ENCODE results near the gene LCN6. TPM values are rescaled to one million over a fixed set of nuclear protein-coding genes. Genes with fewer than 3 reads are reported as not detected.
"Not testable (repeated sequence)": the region's sequence is repeated elsewhere in the genome, so short reads cannot be mapped to it uniquely, and the experiment has no call there.

Gene LCN6
- total and polyA plus RNA-seq, 4 donors = not detected

DNA sequence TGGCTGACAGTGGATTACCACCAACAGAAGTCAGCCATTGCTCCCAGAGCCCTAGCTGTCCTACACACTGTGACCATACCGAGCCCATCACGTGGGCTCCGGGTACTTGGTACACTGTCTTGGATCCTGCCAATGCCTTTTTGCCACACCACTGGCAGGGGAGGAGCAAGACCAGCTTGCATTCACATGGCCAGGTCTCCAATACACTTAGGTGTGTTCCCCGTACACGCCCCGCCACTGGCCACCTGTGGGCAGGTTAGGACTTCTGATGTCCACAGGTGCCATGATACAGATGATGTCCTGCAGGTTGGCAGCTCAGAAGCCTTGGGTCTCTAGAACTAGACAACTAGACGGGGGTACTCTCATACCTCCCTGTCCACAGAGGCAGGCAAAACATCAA is 41.3 kb downstream of the LCN6 start:
- no peaks in the 10 kb centered on the region for H3K36me3 ChIP-seq (ENCODE audit: control insufficient read depth, insufficient read depth, low read length)
- no peaks in the 10 kb centered on the region for H3K9me3 ChIP-seq (ENCODE audit: control insufficient read depth, insufficient read depth, low read length)
- no peaks in the 10 kb centered on the region for H3K27me3 ChIP-seq (ENCODE audit: control insufficient read depth, insufficient read depth, low read length)
- no peak for DNase-seq (ENCODE audit: low read depth in 4 of 6, low spot score in 6 of 6)
- 99% methylated on average over 5 of the region's 7 CpGs for WGBS (ENCODE audit: insufficient coverage)
- no peak overlapping the region for H3K4me3 ChIP-seq (ENCODE audit: low read depth, low read length)
- H3K27ac ChIP-seq (ENCODE audit: low read depth, low read length) = no peak overlapping the region
- peaks cover 7% of the 10 kb centered on the region for H3K4me1 ChIP-seq (ENCODE audit: control insufficient read depth, insufficient read depth, low read length)

GRCh38 chr9:136705564-136705963 is 42.8 kb downstream of the LCN6 start:
- Histone ChIP-seq H3K9me3 (ENCODE audit: control insufficient read depth, insufficient read depth, low read length) (no peaks in the 10 kb centered on the region), H3K27me3 (ENCODE audit: control insufficient read depth, insufficient read depth, low read length) (peaks cover 3% of the 10 kb centered on the region), H3K36me3 (ENCODE audit: control insufficient read depth, insufficient read depth, low read length) (no peaks in the 10 kb centered on the region), H3K4me3 (ENCODE audit: low read depth, low read length) (no peak overlapping the region), H3K4me1 (ENCODE audit: control insufficient read depth, insufficient read depth, low read length) (no peaks in the 10 kb centered on the region), H3K27ac (ENCODE audit: low read depth, low read length) (no peak overlapping the region)
- no peak for DNase-seq (ENCODE audit: low read depth in 4 of 6, low spot score in 6 of 6)
- WGBS (ENCODE audit: insufficient coverage) = 87% methylated on average over 3 of the region's 7 CpGs

GRCh38 chr9:136704741-136705140 is 43.6 kb downstream of the LCN6 start:
- H3K9me3 ChIP-seq (ENCODE audit: control insufficient read depth, insufficient read depth, low read length); H3K4me1 ChIP-seq (ENCODE audit: control insufficient read depth, insufficient read depth, low read length); H3K27me3 ChIP-seq (ENCODE audit: control insufficient read depth, insufficient read depth, low read length); DNase-seq (ENCODE audit: low read depth in 4 of 6, low spot score in 6 of 6); H3K4me3 ChIP-seq (ENCODE audit: low read depth, low read length); H3K27ac ChIP-seq (ENCODE audit: low read depth, low read length); H3K36me3 ChIP-seq (ENCODE audit: control insufficient read depth, insufficient read depth, low read length): not testable (repeated sequence)
- WGBS (ENCODE audit: insufficient coverage) = 94% methylated on average over 2 of the region's 8 CpGs

DNA sequence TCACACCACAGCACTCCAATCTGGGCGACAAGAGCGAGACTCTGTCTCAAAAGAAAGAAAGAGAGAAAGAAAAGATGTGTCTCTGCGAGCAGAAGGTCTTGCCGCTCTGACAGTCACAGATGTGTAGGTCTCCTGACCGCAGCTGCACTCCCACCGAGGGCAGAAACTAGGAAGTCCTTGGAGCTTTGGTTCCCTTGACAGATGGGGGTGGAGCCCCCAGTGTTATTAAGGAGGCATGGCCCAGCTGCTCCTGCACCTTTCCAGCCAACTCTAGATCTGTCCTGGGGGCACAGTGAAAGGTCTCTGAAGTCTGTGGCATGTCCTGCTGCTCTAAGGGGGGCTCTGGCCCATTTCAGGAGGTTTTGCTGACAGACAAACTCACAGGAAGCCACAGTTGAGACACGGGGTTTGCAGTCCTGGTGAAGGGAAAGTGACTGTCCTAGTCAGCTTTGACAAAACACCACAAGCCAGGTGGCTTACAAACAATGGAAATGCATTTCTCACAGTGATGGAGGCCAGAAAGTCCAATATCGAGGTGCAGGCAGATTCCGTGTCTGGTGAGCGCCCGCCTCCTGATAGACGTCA is 45.0 kb downstream of the LCN6 start:
- Histone ChIP-seq H3K27me3 (ENCODE audit: control insufficient read depth, insufficient read depth, low read length) (peaks cover 3% of the 10 kb centered on the region), H3K4me1 (ENCODE audit: control insufficient read depth, insufficient read depth, low read length) (no peaks in the 10 kb centered on the region), H3K36me3 (ENCODE audit: control insufficient read depth, insufficient read depth, low read length) (no peaks in the 10 kb centered on the region), H3K9me3 (ENCODE audit: control insufficient read depth, insufficient read depth, low read length) (no peaks in the 10 kb centered on the region), H3K4me3 (ENCODE audit: low read depth, low read length) (no peak overlapping the region), H3K27ac (ENCODE audit: low read depth, low read length) (no peak overlapping the region)
- no peak for DNase-seq (ENCODE audit: low read depth in 4 of 6, low spot score in 6 of 6)
- WGBS (ENCODE audit: insufficient coverage) = 69% methylated on average over 12 of the region's 12 CpGs

- 25% methylated on average over 2 of the region's 10 CpGs for WGBS (ENCODE audit: insufficient coverage)
- no peak overlapping the region for H3K4me3 ChIP-seq (ENCODE audit: low read depth, low read length)
- DNase-seq (ENCODE audit: low read depth in 4 of 6, low spot score in 6 of 6) = no peak
Measured at GRCh38 chr9:136701668-136702053, 46.7 kb downstream of the LCN6 start.

GRCh38 chr9:136700959-136701667 is 47.2 kb downstream of the LCN6 start:
- WGBS (ENCODE audit: insufficient coverage) = 45% methylated on average over 38 of the region's 38 CpGs
- no peak overlapping the region for H3K27ac ChIP-seq (ENCODE audit: low read depth, low read length)
- H3K9me3 ChIP-seq (ENCODE audit: control insufficient read depth, insufficient read depth, low read length) = no peaks in the 10 kb centered on the region
- no peaks in the 10 kb centered on the region for H3K36me3 ChIP-seq (ENCODE audit: control insufficient read depth, insufficient read depth, low read length)
- no peak overlapping the region for H3K4me3 ChIP-seq (ENCODE audit: low read depth, low read length)
- H3K4me1 ChIP-seq (ENCODE audit: control insufficient read depth, insufficient read depth, low read length) = peaks cover 4% of the 10 kb centered on the region
- peaks cover 3% of the 10 kb centered on the region for H3K27me3 ChIP-seq (ENCODE audit: control insufficient read depth, insufficient read depth, low read length)
- no peak for DNase-seq (ENCODE audit: low read depth in 4 of 6, low spot score in 6 of 6)

More at GRCh38 chr9:136701668-136702053, 46.7 kb downstream of the LCN6 start:
- Histone ChIP-seq H3K27me3 (ENCODE audit: control insufficient read depth, insufficient read depth, low read length) (peaks cover 3% of the 10 kb centered on the region), H3K36me3 (ENCODE audit: control insufficient read depth, insufficient read depth, low read length) (no peaks in the 10 kb centered on the region), H3K4me1 (ENCODE audit: control insufficient read depth, insufficient read depth, low read length) (no peaks in the 10 kb centered on the region), H3K27ac (ENCODE audit: low read depth, low read length) (no peak overlapping the region), H3K9me3 (ENCODE audit: control insufficient read depth, insufficient read depth, low read length) (no peaks in the 10 kb centered on the region)

- H3K36me3 ChIP-seq (ENCODE audit: control insufficient read depth, insufficient read depth, low read length) = no peaks in the 10 kb centered on the region
- no peak overlapping the region for H3K27ac ChIP-seq (ENCODE audit: low read depth, low read length)
- no peak overlapping the region for H3K4me3 ChIP-seq (ENCODE audit: low read depth, low read length)
- 90% methylated on average over 13 of the region's 13 CpGs for WGBS (ENCODE audit: insufficient coverage)
- H3K9me3 ChIP-seq (ENCODE audit: control insufficient read depth, insufficient read depth, low read length) = no peaks in the 10 kb centered on the region
- peaks cover 3% of the 10 kb centered on the region for H3K27me3 ChIP-seq (ENCODE audit: control insufficient read depth, insufficient read depth, low read length)
- H3K4me1 ChIP-seq (ENCODE audit: control insufficient read depth, insufficient read depth, low read length) = peaks cover 12% of the 10 kb centered on the region
- DNase-seq (ENCODE audit: low read depth in 4 of 6, low spot score in 6 of 6) = no peak
Measured at GRCh38 chr9:136700304-136700703, 48.0 kb downstream of the LCN6 start.

GRCh38 chr9:136698635-136699246 is 49.6 kb downstream of the LCN6 start:
- no peaks in the 10 kb centered on the region for H3K9me3 ChIP-seq (ENCODE audit: control insufficient read depth, insufficient read depth, low read length)
- 80% methylated on average over 3 of the region's 11 CpGs for WGBS (ENCODE audit: insufficient coverage)

DNA sequence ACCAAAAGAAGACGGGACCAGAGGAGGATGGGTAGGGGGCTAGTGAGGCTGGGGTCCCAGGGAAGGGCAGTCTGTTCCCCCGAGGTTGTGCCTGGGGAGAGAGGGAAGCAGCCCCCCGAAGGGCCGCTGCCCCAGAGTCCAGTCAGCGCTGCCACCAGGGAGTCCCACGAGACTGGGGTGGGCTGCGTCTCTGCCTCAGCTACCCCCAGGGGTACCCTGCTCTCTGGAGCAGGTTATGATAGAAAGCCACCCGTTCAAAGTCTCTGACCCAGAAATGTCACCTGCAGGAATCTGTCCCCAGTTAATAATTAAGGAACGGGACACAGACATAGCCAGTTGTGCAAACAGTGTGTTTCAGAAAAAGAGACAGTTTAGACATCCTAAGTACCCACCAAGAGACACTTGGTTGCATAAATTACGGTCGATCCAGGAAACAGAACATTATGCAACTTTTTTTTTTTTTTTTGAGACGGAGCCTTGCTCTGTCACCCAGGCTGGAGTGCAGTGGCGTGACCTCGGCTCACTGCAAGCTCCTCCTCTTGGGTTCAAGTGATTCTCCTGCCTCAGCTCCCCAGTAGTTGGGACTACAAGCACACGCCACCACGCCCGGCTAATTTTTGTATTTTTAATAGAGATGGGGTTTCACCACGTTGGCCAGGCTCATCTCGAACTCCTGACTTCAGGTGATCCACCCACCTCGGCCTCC is 50.4 kb downstream of the LCN6 start:
- Histone ChIP-seq H3K27me3 (ENCODE audit: control insufficient read depth, insufficient read depth, low read length) (peaks cover 3% of the 10 kb centered on the region), H3K4me3 (ENCODE audit: low read depth, low read length) (no peak overlapping the region), H3K4me1 (ENCODE audit: control insufficient read depth, insufficient read depth, low read length) (peaks cover 25% of the 10 kb centered on the region), H3K9me3 (ENCODE audit: control insufficient read depth, insufficient read depth, low read length) (no peaks in the 10 kb centered on the region), H3K36me3 (ENCODE audit: control insufficient read depth, insufficient read depth, low read length) (no peaks in the 10 kb centered on the region), H3K27ac (ENCODE audit: low read depth, low read length) (no peak overlapping the region)
- no peak for DNase-seq (ENCODE audit: low read depth in 4 of 6, low spot score in 6 of 6)
- WGBS (ENCODE audit: insufficient coverage) = 73% methylated on average over 13 of the region's 20 CpGs

More at GRCh38 chr9:136698635-136699246, 49.6 kb downstream of the LCN6 start:
- Histone ChIP-seq H3K36me3 (ENCODE audit: control insufficient read depth, insufficient read depth, low read length) (no peaks in the 10 kb centered on the region), H3K4me3 (ENCODE audit: low read depth, low read length) (no peak overlapping the region), H3K4me1 (ENCODE audit: control insufficient read depth, insufficient read depth, low read length) (peaks cover 25% of the 10 kb centered on the region), H3K27me3 (ENCODE audit: control insufficient read depth, insufficient read depth, low read length) (peaks cover 3% of the 10 kb centered on the region), H3K27ac (ENCODE audit: low read depth, low read length) (no peak overlapping the region)
- no peak for DNase-seq (ENCODE audit: low read depth in 4 of 6, low spot score in 6 of 6)
